ENCODE data around the gene NKAIN2. TPM values are rescaled to one million over a fixed set of nuclear protein-coding genes. Genes with fewer than 3 reads are reported as not detected.
"Not testable (repeated sequence)": the region's sequence is repeated elsewhere in the genome, so short reads cannot be mapped to it uniquely, and the experiment has no call there.

NKAIN2 gene
- total RNA-seq, 1 donor from 2014 or later = 0.20 TPM

DNA sequence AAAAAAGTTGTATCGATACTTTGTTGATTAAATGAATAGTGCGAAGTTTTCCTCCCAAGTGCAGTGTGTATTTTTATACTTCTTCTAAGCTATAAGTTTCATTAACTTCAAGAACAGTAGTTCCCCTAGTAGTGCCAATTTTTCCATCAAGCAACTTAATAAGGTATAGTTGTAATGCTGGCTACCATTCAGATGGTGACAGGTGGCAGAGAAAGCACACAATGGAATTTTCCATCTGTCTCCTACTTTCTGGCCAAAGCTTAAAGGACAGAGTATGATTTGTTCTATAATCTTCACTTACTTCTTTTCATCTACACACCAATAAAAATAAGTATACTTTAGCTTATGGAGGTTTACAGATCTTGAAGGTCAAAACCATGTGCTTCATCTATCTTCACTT is 431.1 kb downstream of the NKAIN2 start:
- intact Hi-C loops (cut with micrococcal nuclease) = no loop called here
- ATAC-seq = no peak
- no peak for DNase-seq

DNA sequence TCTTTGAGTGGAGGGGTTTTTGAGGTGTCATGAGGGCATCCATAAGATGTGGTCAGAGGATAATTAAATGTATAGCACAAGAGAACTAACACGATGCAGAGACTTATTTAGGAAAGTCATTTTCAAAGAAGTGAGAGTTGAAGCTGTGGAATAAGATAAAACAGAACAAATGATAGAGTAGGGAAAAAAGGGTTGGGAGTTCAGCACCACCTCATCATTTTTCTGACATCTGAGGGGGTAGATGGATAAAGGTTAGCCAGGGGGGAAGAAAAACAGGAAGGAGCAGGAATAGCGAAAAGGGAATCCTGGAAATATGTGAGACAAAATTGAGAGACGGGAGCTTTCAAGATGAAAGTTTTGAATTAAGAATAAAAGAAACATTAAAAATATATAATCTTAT is 434.2 kb downstream of the NKAIN2 start:
- intact Hi-C loops (cut with micrococcal nuclease) = no loop called here
- DNase-seq = no peak
- no peak for ATAC-seq

DNA sequence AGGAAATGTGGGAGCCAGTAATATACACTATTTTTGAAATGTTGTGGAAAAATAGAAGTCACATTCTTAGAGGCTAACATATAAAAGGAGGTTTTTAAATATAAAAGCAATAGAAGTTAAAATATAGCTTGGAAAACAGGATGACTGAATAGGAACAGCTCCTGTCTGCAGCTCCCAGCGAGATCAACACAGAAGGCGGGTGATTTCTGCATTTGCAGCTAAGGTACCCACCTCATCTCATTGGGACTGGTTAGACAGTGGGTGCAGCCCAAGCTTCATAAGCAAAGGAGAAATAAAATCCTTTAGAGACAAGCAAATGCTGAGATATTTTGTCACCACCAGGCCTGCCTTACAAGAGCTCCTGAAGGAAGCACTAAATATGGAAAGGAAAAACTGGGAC is 434.7 kb downstream of the NKAIN2 start:
- intact Hi-C loops (cut with micrococcal nuclease); DNase-seq; ATAC-seq: not testable (repeated sequence)

DNA sequence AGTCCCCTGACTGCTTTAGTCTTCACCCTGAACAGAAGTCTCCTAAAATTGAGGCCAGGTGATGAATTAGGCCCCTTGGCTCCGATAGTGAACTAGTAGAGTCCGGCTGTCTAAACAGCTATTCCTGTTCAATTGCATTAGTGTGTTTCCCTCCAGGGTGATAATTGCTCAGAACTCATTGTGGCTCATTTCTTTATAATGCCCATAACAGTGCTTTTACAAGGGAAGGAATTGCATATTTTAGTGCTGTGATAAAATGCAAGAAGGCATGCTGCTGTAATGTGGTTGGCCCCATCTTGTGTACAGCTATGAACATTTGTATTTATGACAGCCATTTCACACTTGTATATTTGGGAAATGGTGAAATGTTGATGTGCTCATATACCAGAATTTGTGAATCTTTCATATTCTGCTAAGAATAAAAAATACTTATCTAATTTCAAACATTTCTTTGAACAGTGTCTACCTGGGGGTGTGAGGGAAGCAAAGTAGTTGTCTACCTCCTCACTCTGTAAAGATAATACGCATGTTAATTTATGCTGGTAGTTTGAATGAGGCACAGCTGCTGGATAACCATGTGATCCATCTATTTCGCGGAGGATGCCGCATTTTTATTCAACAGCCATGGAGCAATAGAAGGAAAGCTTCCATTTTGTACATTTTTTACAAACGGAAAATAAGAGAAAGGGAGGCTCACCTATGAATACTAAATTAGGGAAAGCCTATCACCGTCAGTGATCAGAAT is 451.4 kb downstream of the NKAIN2 start:
- DNase-seq (no peak), ATAC-seq (no peak)
- intact Hi-C loops (cut with micrococcal nuclease) = no loop called here

DNA sequence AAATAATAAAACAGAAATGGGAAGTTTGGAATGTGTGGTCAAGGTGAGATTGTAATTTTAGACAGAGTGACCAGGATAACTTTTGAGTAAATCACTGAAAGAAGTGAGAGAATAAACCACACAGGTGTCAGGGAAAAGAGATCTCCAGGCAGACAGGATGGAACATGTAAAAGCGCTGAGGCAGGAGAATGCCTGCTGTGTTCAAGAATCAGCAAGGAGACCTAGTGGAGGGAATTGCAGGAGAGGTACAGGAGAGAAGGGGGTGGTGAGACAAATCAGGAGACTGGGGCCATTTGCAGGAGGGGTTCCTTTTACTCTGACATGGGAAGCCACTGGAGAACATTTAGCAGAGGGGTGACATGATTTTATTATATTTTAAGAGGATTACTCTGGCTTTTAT is 456.7 kb downstream of the NKAIN2 start:
- no peak for ATAC-seq
- intact Hi-C loops (cut with micrococcal nuclease) = no loop called here

DNA sequence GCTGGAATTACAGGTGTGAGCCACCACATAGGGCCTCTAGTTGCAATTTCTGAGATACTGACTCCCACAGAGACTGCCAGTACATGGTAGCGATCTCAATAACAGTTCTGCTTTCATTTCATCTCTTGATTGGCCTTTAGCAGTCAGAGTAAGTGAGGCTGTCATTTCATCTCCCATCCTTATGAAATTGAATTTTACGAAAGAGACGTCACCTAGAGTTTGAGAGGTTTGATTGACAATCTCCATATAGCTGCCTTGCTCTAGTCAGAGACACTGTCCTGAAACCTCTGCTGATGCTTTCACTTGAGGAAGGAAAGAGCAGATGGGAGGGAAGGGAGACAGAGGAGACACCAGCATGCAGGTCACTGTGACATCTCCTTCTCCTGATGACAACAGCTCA is 466.1 kb downstream of the NKAIN2 start:
- ATAC-seq (no peak), DNase-seq (no peak)
- intact Hi-C loops (cut with micrococcal nuclease) = no loop called here

More for the DNA sequence above, 456.7 kb downstream of the NKAIN2 start:
- DNase-seq = no peak

DNA sequence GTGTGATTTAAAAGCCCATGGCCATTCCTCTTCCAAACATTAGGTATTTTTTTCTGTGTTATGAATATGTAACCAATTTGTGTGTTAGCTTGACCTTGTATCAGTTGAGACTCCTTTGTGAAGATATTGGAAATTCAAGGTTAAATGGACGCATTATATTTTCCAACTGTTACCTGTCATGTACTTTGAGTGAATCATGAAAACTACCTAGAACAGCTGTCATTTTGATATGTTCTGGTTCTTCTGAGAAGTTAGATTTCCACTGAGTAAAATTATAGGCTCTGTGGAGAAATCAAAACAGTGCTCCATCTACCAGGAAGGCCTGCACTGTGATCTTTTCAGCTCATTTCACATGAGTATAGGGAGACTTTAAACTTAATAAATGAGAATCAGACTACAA is 470.0 kb downstream of the NKAIN2 start:
- intact Hi-C loops (cut with micrococcal nuclease) = no loop called here
- ATAC-seq (no peak), DNase-seq (no peak)

DNA sequence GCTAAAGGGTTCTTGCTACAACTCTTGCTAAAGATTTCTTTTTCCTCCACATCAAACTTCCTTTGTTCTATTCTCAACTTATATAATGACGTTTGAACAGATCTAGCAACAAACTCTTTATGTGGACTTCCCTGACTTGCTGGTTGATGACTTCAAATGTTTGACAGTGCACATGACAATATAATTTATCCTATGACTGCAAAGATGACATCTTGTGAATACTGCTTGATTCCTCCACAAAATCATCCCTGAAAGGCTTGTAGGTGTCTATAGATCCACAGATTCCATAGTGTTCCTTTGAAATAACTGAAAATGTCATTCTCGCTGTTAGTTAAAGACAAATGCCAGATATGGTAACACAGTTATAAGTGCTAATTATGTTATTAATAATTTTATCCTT is 478.9 kb downstream of the NKAIN2 start:
- no peak for ATAC-seq
- intact Hi-C loops (cut with micrococcal nuclease) = no loop called here

DNA sequence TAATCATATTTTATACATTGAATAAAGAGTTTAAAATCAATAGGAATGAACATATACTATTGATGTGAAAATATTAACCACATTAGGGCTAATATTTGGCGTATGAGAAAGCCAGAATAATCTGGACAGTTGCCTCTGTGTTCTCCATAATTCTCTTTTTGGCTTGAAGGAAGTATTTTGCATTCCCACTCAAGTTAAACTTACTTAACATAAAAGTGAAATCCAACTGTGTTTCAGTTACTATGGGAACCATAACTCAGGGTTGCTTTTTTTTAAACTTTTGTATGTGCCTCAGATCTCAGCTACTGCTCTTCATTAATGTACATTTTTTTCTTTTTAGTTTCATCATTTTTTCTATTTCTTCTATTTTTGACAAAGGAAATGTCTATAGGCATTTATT is 479.8 kb downstream of the NKAIN2 start:
- DNase-seq = no peak
- intact Hi-C loops (cut with micrococcal nuclease) = no loop called here
- no peak for ATAC-seq

More for the DNA sequence above, 478.9 kb downstream of the NKAIN2 start:
- DNase-seq = no peak

DNA sequence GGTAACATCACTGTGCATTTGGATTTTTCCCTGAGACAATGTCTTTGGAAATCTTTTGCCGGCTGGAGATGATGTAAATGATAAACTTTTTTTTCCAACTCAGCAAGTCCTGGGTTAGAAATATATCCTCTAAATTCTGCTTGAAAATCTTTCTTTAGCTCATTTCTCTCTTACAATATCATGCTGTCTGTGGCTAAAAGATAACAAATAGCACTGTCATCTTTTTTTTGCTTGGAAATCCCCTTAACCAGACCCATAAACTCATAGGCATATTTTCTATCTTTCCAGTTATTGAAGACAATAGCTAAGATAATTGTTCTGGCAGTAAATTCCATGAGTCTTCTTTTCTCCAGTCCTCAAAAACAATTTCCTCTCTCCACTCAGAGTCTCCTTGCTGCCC is 481.5 kb downstream of the NKAIN2 start:
- DNase-seq (no peak), ATAC-seq (no peak)
- intact Hi-C loops (cut with micrococcal nuclease) = no loop called here

DNA sequence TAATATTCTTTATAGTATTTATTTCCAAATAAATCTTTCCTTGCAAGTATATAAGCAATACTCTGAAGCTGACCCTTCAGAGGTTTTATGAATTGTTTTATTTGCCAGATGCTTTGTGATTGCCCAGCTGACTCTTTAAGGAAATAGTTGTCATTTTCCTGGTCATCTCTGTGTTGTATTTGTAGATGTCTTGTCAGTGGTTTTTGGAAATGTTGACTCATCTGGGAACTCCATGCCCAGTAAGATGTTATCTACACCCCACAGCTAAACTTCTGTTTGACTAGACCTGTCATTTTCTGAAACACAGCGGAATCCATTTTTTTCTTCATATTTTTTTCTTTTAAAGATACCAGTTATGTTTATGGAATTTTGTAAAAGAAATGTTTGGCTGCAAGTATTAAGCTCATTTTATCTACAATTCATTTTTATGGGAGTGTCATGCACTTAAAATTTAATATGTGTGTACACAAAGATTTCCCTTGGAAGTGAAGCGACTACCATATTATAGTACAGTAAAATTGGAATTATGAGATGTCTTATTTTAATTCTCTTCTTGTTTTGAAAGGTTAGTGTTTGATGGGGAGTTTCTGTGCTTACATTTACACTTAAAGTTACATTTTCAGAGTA is 491.0 kb downstream of the NKAIN2 start:
- ATAC-seq (no peak), DNase-seq (no peak)
- intact Hi-C loops (cut with micrococcal nuclease) = no loop called here

DNA sequence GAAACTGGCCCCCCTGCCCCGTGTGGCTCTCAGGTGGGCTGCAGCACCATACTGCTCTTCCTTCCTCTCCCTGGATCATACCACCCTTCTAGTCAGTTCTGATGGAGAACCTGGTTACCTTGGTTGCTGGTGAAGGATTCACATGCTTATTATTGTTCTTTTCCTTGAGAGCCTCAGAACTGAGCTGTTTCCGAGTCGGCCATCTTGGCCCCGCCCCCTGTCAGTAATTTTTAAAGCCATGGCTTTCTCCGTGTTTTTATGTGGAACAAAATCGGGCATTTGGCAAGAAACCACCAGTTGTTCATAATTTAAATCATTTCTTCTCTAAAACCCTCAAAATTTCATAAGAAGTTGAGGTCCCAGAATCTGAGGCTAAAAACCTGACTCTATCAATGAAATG is 493.8 kb downstream of the NKAIN2 start:
- DNase-seq = no peak
- intact Hi-C loops (cut with micrococcal nuclease) = no loop called here
- ATAC-seq = no peak

DNA sequence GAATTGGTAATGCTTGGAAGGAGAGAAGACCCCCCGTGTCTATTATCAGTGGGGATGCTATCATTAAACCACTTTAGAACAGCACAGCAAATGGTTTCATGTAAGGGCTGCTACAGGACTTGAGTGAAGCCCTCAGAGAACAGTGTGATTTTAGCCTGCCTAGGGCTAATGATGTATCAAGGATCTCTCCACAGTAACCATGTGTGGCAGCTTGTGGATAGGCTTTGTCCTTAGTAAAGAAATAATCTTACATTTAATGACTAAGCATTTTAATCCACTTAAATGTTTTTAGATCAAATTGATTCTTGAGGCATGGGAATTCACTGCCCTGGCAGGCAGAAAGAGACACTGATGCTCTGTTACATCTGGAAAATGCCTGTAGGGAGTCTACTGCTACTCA is 495.1 kb downstream of the NKAIN2 start:
- DNase-seq = no peak
- intact Hi-C loops (cut with micrococcal nuclease) = no loop called here
- no peak for ATAC-seq

DNA sequence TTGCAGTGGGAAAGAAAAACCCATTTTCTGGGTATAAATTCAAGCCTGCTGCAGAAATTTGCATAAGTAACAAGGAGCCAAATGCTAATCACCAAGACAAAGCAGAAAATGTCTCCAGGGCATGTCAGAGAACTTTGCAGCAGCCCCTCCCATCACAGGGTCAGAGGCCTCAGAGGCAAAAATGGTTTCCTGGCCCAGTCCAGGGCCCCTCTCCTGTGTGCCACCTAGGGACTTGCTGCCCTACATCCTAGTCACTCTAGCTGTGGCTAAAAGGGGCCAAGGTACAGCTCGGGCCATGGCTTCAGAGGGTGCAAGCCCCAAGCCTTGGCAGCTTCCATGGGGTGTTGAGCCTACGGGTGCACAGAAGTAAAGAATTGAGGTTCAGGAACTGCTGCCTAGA is 497.2 kb downstream of the NKAIN2 start:
- DNase-seq; ATAC-seq; intact Hi-C loops (cut with micrococcal nuclease): not testable (repeated sequence)

DNA sequence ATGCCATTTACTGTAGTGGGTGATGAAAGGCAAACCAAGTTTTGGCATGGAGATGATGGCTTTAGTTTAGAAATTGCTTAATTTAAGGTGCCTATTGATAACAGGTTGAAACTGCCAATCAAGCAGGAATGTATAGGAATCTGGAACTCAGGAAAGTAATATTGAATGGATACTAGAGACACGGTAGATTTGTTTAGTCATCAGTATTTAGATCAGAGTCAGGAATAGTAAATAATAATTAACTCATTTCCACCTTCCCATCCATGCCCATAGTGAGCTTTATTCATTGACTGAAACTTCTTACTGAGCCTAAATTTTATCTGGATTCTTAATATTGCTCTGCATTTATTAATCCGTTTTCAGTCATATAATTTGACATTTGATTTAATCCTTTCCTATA is 500.3 kb downstream of the NKAIN2 start:
- intact Hi-C loops (cut with micrococcal nuclease) = no loop called here
- DNase-seq (no peak), ATAC-seq (no peak)

DNA sequence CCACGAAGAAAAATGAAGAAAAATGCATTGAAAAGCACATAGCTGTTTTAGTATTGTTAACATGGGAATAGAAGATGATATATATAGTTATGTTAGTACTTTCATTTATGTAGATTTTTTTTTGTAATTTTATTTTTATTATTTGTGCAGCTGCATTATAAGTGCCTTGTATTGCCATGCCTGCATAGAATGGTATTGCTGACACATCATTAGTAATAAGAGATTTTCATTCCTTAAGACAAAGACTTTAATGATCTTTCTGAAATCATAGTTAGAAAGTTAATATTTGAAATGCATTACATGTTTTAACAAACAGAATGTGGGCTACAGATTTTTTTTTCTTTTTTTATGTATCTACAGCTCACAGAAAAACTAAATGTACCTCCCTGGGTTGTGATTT is 506.5 kb downstream of the NKAIN2 start:
- intact Hi-C loops (cut with micrococcal nuclease) = no loop called here
- ATAC-seq = no peak
- DNase-seq = no peak

DNA sequence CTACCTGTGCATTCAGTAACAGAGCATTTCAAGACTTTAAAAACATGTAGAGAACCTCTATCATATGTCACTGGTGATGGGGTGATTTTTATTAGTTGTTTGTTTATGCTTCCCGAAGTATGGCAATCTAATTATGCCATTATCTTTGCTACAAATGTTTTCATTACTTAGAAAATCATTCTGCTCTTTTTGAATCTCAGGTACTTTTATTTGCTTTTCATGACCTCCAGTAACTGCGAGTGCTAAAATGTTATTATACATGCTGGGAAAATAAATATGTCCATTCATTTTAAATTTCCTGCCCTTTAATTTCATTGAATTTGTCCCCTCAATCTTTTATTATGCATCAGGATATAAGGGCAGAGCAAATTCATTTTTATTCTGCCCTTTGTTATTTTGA is 515.7 kb downstream of the NKAIN2 start:
- ATAC-seq = no peak
- intact Hi-C loops (cut with micrococcal nuclease) = no loop called here
- no peak for DNase-seq

DNA sequence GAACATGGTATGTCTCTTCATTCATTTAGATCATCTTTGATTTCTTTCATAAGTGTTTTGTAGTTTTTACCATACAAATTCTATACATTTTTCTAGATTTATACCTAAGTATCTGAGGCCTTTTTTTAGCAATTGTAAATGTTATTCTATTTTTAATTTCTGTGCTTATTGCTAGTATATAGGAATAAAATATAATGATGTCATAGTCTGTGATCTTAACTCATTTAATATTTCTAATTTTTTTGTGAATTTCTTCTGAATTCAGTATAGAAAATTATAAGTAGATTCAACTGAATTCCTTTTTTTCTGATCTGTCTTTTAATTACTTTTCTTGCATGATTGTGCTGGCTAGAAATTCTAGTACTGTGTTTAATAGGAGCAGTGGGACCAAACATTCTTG is 520.6 kb downstream of the NKAIN2 start:
- no peak for DNase-seq
- intact Hi-C loops (cut with micrococcal nuclease) = no loop called here
- no peak for ATAC-seq

DNA sequence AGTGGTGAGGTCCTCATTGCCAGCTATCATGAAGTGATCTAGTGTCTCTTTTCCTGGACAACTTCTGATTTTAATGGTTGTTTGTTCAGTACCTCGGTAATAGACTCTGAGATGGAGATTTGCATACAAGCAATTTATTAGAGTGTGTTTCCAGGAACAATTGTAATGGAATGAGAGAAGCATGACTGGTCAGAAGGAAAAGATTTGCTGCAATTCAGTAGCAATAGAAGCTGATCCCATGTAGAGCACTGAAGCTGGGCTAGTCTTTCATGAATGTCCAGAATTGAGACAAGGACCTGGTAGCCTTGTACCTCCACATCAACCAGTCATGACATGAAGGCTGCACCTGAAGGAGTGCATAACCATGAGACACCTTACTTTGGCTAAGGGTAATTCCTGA is 526.5 kb downstream of the NKAIN2 start:
- no peak for ATAC-seq
- DNase-seq = no peak
- intact Hi-C loops (cut with micrococcal nuclease) = no loop called here

DNA sequence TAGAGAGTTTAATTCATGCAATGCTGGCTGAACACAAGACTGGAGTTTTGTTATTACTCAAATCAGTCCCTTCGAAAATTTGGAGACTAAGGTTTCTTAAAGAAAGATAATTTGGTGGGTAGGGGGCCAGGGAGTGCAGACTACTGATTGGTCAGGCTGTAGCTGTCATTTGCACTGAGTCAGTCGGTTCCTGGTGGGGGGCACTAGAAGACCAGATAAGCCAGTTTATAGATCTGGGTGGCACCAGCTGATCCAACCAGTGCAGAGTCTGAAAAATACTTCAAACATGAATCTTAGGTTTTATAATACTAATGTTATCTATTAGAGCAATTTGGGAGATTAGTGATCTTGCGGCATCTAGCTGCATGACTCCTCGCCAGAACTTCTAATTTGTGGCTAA is 530.7 kb downstream of the NKAIN2 start:
- intact Hi-C loops (cut with micrococcal nuclease) = no loop called here
- ATAC-seq = no peak
- DNase-seq = no peak

DNA sequence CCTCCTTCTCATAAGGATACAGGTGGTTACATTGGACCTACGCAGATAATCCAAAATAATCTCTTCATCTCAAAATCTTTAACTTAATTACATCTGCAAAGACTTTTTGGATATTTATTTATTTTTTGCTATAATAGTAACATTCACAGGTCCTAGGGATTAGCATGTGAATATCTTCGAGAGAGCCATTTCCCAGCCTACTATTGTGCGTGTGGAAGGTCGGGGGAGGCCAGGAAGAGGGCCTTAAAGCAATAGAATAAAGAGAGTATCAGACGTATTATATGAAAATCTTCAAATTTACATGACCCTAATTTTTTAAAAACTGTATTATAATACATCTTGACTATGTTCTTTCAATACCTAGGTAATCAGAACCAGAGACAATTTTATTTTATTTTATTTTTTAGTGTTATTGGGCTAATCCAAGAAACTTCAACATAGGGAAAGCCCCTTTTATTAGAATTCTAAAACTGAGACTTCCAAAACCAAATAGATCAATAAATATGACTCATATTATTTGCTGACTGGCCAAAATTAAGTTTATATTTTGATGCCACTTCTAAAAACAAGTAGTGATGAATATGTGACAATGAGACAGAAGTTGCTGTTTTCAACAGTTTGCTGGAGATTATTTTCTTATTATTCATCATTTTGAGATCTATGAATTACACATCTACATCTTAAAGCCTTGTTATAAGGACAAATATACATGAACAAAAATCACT is 536.1 kb downstream of the NKAIN2 start:
- DNase-seq = no peak
- intact Hi-C loops (cut with micrococcal nuclease) = no loop called here
- no peak for ATAC-seq

Data from left ventricle myocardium superior (tissue), 1 donor.